ENCODE measurements around the gene TGFA. TPM values are rescaled to one million over a fixed set of nuclear protein-coding genes. Genes with fewer than 3 reads are reported as not detected.
A peak's percentile ranks its signal among the peaks of the same experiment; 100 is the strongest.

The TGFA gene
- total and polyA plus RNA-seq, 11 donors, result 0.50 to 4.9 (median 1.0) TPM

GRCh38 chr2:70529610-70530009 lies 24.0 kb downstream of the TGFA start:
- Histone ChIP-seq H3K4me3 (no peak overlapping the region), H3K27me3 (no peaks in the 10 kb centered on the region), H3K27ac (peak overlapping the region in 1 of 12 donors; percentile 1), H3K4me1 (peaks cover 0 to 37% (median 0%) of the 10 kb centered on the region in 12 donors), H3K9me3 (no peaks in the 10 kb centered on the region), H3K36me3 (no peaks in the 10 kb centered on the region)
- WGBS, 4 donors, result 85 to 94% (median 92%) methylated on average over 2 of the region's 2 CpGs
- intact Hi-C loops (cut with DNase I), result no loop called here
- no peak for TF ChIP-seq POLR2A (IDR thresholded peaks at IDR 0.05)
- TF ChIP-seq, protein P1, sequence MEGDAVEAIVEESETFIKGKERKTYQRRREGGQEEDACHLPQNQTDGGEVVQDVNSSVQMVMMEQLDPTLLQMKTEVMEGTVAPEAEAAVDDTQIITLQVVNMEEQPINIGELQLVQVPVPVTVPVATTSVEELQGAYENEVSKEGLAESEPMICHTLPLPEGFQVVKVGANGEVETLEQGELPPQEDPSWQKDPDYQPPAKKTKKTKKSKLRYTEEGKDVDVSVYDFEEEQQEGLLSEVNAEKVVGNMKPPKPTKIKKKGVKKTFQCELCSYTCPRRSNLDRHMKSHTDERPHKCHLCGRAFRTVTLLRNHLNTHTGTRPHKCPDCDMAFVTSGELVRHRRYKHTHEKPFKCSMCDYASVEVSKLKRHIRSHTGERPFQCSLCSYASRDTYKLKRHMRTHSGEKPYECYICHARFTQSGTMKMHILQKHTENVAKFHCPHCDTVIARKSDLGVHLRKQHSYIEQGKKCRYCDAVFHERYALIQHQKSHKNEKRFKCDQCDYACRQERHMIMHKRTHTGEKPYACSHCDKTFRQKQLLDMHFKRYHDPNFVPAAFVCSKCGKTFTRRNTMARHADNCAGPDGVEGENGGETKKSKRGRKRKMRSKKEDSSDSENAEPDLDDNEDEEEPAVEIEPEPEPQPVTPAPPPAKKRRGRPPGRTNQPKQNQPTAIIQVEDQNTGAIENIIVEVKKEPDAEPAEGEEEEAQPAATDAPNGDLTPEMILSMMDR (IDR thresholded peaks at IDR 0.05), result no peak
- ATAC-seq, result peak in 2 of 4 donors; percentile 19 to 33
- DNase-seq, result no peak

GRCh38 chr2:70528929-70529328 lies 24.7 kb downstream of the TGFA start:
- H3K9me3 ChIP-seq, result no peaks in the 10 kb centered on the region
- DNase-seq, result no peak
- H3K4me3 ChIP-seq, result no peak overlapping the region
- peak in 1 of 4 donors; percentile 52 for ATAC-seq
- TF ChIP-seq POLR2A (IDR thresholded peaks at IDR 0.05), result no peak
- TF ChIP-seq, protein P1 (IDR thresholded peaks at IDR 0.05), result no peak
- intact Hi-C loops (cut with DNase I), result no loop called here
- no peak overlapping the region for H3K27ac ChIP-seq
- peaks cover 0 to 44% (median 0%) of the 10 kb centered on the region in 12 donors for H3K4me1 ChIP-seq
- WGBS, 4 donors, result 67 to 84% (median 80%) methylated on average over 3 of the region's 3 CpGs
- H3K27me3 ChIP-seq, result no peaks in the 10 kb centered on the region
- H3K36me3 ChIP-seq, result no peaks in the 10 kb centered on the region

DNA sequence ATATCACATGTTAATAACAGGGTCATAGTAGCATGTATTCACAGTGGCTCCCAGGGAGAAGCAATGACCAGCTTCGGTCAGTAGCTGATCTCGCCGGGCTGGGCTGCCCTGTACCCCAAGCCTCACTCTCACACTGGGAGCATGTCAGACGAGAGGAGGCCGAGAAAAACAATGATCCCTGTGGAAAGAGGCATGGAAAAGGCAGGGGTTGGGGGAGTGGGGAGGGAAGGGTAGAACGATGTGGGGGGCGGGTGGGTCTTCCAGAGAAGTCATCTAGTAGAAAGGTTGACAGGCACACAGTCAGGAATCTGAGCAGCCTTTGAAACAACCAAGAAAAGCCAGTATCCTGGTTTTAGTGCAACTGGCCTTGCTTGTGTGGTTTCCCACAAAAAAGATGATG lies 25.4 kb downstream of the TGFA start:
- Histone ChIP-seq H3K27me3 (no peaks in the 10 kb centered on the region), H3K36me3 (no peaks in the 10 kb centered on the region), H3K9me3 (no peaks in the 10 kb centered on the region), H3K4me1 (peaks cover 0 to 50% (median 0%) of the 10 kb centered on the region in 12 donors), H3K4me3 (no peak overlapping the region), H3K27ac (no peak overlapping the region)
- intact Hi-C loops (cut with DNase I), result no loop called here
- TF ChIP-seq, protein P1 (IDR thresholded peaks at IDR 0.05), result no peak
- TF ChIP-seq POLR2A (IDR thresholded peaks at IDR 0.05), result no peak
- 81 to 86% (median 84%) methylated on average over 7 of the region's 7 CpGs for WGBS, 4 donors
- no peak for ATAC-seq
- DNase-seq, result no peak

DNA sequence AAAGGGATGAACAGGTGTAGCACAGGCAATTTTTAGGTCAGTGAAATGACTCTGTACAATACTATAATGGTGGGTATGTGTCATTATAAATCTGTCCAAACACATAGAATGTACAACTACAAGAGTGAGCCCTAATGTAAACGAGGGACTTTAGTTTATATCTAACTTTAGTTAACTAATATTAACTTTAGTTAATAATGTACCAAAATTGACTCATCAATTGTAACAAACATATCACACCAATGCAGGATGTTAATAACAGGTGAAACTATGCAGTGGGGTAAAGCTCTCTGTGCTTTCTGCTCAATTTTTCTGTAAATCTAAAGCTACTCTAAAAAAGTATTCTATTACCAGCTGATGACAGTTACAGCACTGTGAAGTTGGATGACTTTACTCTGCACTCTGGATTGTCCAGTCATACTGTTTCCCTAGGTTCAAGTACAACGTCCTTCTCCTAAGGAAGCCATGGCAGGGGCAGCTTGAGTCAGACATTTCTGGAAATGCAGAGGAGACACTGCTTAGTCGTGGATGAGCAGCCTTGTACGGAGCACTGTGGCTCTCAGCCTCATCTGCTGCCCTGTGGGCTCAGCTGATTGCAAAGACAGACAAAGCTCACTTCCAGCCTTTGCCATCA lies 26.1 kb downstream of the TGFA start:
- Histone ChIP-seq H3K27ac (no peak overlapping the region), H3K36me3 (no peaks in the 10 kb centered on the region), H3K4me1 (peaks cover 0 to 53% (median 0%) of the 10 kb centered on the region in 12 donors), H3K4me3 (no peak overlapping the region), H3K9me3 (no peaks in the 10 kb centered on the region), H3K27me3 (no peaks in the 10 kb centered on the region)
- no peak for ATAC-seq
- no peak for DNase-seq
- TF ChIP-seq POLR2A (IDR thresholded peaks at IDR 0.05), result no peak
- TF ChIP-seq, protein P1 (IDR thresholded peaks at IDR 0.05), result no peak
- WGBS, 4 donors, result 70 to 84% (median 78%) methylated on average over 4 of the region's 4 CpGs
- intact Hi-C loops (cut with DNase I), result no loop called here

All from heart left ventricle (tissue), 16 donors.